Erythroblast (primary cell): ENCODE results near the gene LCOR.

ENCODE experiments used
- GATA1 ChIP-seq: IDR thresholded peaks from 2 replicates; pipeline ENCODE4 v1.6.1; 2011; ENCODE audit warnings: low read depth, mild to moderate bottlenecking, control low read depth, low read length, moderate library complexity
- POLR2A ChIP-seq: IDR thresholded peaks from 2 replicates; pipeline ENCODE4 v1.6.1; 2011; ENCODE audit warnings: mild to moderate bottlenecking, low read length

DNA sequence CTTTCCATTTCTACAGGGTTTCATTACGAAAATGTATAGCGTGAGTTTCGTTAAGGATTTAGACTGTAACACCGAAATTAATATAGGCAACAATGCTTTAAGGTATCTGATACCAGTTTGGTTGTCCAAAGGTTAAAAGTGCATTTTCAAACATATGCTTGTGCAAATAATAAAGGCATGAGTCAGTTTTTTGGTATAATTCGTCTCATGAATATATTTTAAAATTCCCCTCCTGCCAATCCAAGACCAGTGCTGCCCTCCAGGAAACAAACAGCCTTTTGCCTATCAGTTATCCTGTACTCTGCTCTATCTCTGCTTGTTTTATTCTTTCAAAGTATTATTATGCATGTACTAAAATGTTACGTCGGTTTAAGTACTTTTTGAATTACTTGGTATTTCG, 2.0 kb downstream of the LCOR start:
- TF ChIP-seq POLR2A = no peak
- no peak for TF ChIP-seq GATA1
